Mesodermal cell (in vitro differentiated cells): ENCODE data around the gene GDAP2.
"Not testable (repeated sequence)": the region's sequence is repeated elsewhere in the genome, so short reads cannot be mapped to it uniquely, and the experiment has no call there.

Experiments used
- H3K27ac ChIP-seq: 2 replicates; pipeline ENCODE4 v1.7.0; 2013; ENCODE audit warnings: mild to moderate bottlenecking, low read depth, low read length, moderate library complexity; ENCODE audit not compliant: severe bottlenecking
- H3K36me3 ChIP-seq: 2 replicates; pipeline ENCODE4 v1.7.1; 2013; ENCODE audit warnings: mild to moderate bottlenecking, low read length, moderate library complexity; ENCODE audit not compliant: control insufficient read depth, insufficient read depth
- H3K4me1 ChIP-seq: one replicate; pipeline ENCODE4 v1.7.1; 2013; ENCODE audit warnings: mild to moderate bottlenecking, low read length; ENCODE audit not compliant: insufficient read depth, control insufficient read depth, poor library complexity, severe bottlenecking
- H3K4me3 ChIP-seq: 2 replicates; pipeline ENCODE4 v1.7.0; 2013; ENCODE audit warnings: low read length, control low read depth, mild to moderate bottlenecking; ENCODE audit not compliant: insufficient read depth, poor library complexity, severe bottlenecking; ENCODE audit errors: extremely low read depth
- H3K9me3 ChIP-seq: 2 replicates; pipeline ENCODE4 v1.7.1; 2013; ENCODE audit warnings: mild to moderate bottlenecking, low read length, moderate library complexity; ENCODE audit not compliant: control insufficient read depth
- WGBS, 2 experiments: methylation state at CpG; one replicate each; pipeline ENCODE4 v1.1.5; 2013; ENCODE audit warnings: missing lambda C conversion rate in 2 of 2; ENCODE audit not compliant: insufficient coverage in 2 of 2; 5-methylcytosine and 5-hydroxymethylcytosine counted together

The GDAP2 gene

GRCh38 chr1:117933769-117934168 lies 4.3 kb upstream of the GDAP2 start:
- H3K27ac ChIP-seq = no peak overlapping the region
- 100% methylated on average over 1 of the region's 2 CpGs; no CpG with 5 or more reads in 1 of the 2 experiments for WGBS, 2 experiments
- H3K9me3 ChIP-seq = no peaks in the 10 kb centered on the region
- no peak overlapping the region for H3K4me3 ChIP-seq
- peaks cover 7% of the 10 kb centered on the region for H3K4me1 ChIP-seq
- H3K36me3 ChIP-seq = peaks cover 44% of the 10 kb centered on the region

GRCh38 chr1:117932576-117932975 lies 3.2 kb upstream of the GDAP2 start:
- Histone ChIP-seq H3K36me3 (peaks cover 34% of the 10 kb centered on the region), H3K27ac (no peak overlapping the region), H3K9me3 (no peaks in the 10 kb centered on the region), H3K4me1 (peaks cover 7% of the 10 kb centered on the region), H3K4me3 (no peak overlapping the region)
- 83 to 94% methylated on average over 4 of the region's 4 CpGs for WGBS, 2 experiments

- peak overlapping the region; percentile 93 for H3K4me3 ChIP-seq
- H3K36me3 ChIP-seq = peaks cover 21% of the 10 kb centered on the region
- H3K9me3 ChIP-seq = no peaks in the 10 kb centered on the region
- no peak overlapping the region for H3K27ac ChIP-seq
- H3K4me1 ChIP-seq = peaks cover 7% of the 10 kb centered on the region
- WGBS, 2 experiments = 6 to 10% methylated on average over 6 of the region's 6 CpGs
These were observed 1.1 kb upstream of the GDAP2 start for GRCh38 chr1:117930484-117930883.

GRCh38 chr1:117930173-117930447 lies 689 bp upstream of the GDAP2 start:
- Histone ChIP-seq H3K9me3 (no peaks in the 10 kb centered on the region), H3K4me1 (peaks cover 7% of the 10 kb centered on the region), H3K36me3 (peaks cover 21% of the 10 kb centered on the region), H3K4me3 (peak overlapping the region; percentile 93), H3K27ac (peak overlapping the region; percentile 79)
- WGBS, 2 experiments = 2% methylated on average over 12 of the region's 12 CpGs

GRCh38 chr1:117928881-117929342 lies 509 bp downstream of the GDAP2 start:
- Histone ChIP-seq H3K9me3 (no peaks in the 10 kb centered on the region), H3K4me1 (peaks cover 7% of the 10 kb centered on the region), H3K27ac (peak overlapping the region; percentile 79), H3K36me3 (peaks cover 20% of the 10 kb centered on the region), H3K4me3 (peak overlapping the region; percentile 93)
- WGBS, 2 experiments = 0 to 4% methylated on average over 10 to 20 of the region's 24 CpGs

- peaks cover 7% of the 10 kb centered on the region for H3K36me3 ChIP-seq
- WGBS, 2 experiments = 80 to 95% methylated on average over 1 to 3 of the region's 3 CpGs
- no peak overlapping the region for H3K27ac ChIP-seq
- no peak overlapping the region for H3K4me3 ChIP-seq
- H3K4me1 ChIP-seq = peaks cover 6% of the 10 kb centered on the region
- no peaks in the 10 kb centered on the region for H3K9me3 ChIP-seq
These were observed 3.4 kb downstream of the GDAP2 start for GRCh38 chr1:117925981-117926380.

- H3K36me3 ChIP-seq = peaks cover 28% of the 10 kb centered on the region
- not testable (repeated sequence) for H3K4me3 ChIP-seq, H3K27ac ChIP-seq, H3K9me3 ChIP-seq, H3K4me1 ChIP-seq
- 93 to 97% methylated on average over 3 to 6 of the region's 7 CpGs for WGBS, 2 experiments
These were observed 6.7 kb downstream of the GDAP2 start for GRCh38 chr1:117922717-117923116.

GRCh38 chr1:117921991-117922390 lies 7.4 kb downstream of the GDAP2 start:
- H3K4me1 ChIP-seq = no peaks in the 10 kb centered on the region
- 93 to 94% methylated on average over 2 of the region's 2 CpGs for WGBS, 2 experiments

GRCh38 chr1:117919376-117919775 lies 10.0 kb downstream of the GDAP2 start:
- Histone ChIP-seq H3K9me3 (no peaks in the 10 kb centered on the region), H3K27ac (no peak overlapping the region), H3K4me1 (no peaks in the 10 kb centered on the region), H3K36me3 (peaks cover 36% of the 10 kb centered on the region), H3K4me3 (no peak overlapping the region)

More at GRCh38 chr1:117921991-117922390, 7.4 kb downstream of the GDAP2 start:
- Histone ChIP-seq H3K36me3 (peaks cover 28% of the 10 kb centered on the region), H3K4me3 (no peak overlapping the region), H3K27ac (no peak overlapping the region), H3K9me3 (no peaks in the 10 kb centered on the region)

GRCh38 chr1:117911051-117911450 lies 18.4 kb downstream of the GDAP2 start:
- Histone ChIP-seq H3K4me1 (no peaks in the 10 kb centered on the region), H3K36me3 (peaks cover 59% of the 10 kb centered on the region), H3K9me3 (no peaks in the 10 kb centered on the region), H3K27ac (no peak overlapping the region), H3K4me3 (no peak overlapping the region)

- no peaks in the 10 kb centered on the region for H3K4me1 ChIP-seq
- WGBS, 2 experiments = 93 to 95% methylated on average over 2 of the region's 2 CpGs
- H3K36me3 ChIP-seq = peaks cover 46% of the 10 kb centered on the region
These were observed 24.4 kb downstream of the GDAP2 start for GRCh38 chr1:117905019-117905418.

GRCh38 chr1:117904485-117904884 lies 24.9 kb downstream of the GDAP2 start:
- H3K27ac ChIP-seq = no peak overlapping the region
- H3K36me3 ChIP-seq = peaks cover 45% of the 10 kb centered on the region
- 84 to 90% methylated on average over 3 of the region's 3 CpGs for WGBS, 2 experiments
- no peaks in the 10 kb centered on the region for H3K4me1 ChIP-seq
- no peaks in the 10 kb centered on the region for H3K9me3 ChIP-seq
- H3K4me3 ChIP-seq = no peak overlapping the region

More at GRCh38 chr1:117905019-117905418, 24.4 kb downstream of the GDAP2 start:
- no peak overlapping the region for H3K27ac ChIP-seq
- H3K9me3 ChIP-seq = no peaks in the 10 kb centered on the region
- H3K4me3 ChIP-seq = no peak overlapping the region
